GM04503 (cell line): ENCODE measurements around the gene HHIP.

ENCODE experiments used
- DNase-seq: peaks from one replicate; pipeline ENCODE4 v3.0.0-alpha.2; 2012; ENCODE audit warnings: low read depth

The HHIP gene

DNA sequence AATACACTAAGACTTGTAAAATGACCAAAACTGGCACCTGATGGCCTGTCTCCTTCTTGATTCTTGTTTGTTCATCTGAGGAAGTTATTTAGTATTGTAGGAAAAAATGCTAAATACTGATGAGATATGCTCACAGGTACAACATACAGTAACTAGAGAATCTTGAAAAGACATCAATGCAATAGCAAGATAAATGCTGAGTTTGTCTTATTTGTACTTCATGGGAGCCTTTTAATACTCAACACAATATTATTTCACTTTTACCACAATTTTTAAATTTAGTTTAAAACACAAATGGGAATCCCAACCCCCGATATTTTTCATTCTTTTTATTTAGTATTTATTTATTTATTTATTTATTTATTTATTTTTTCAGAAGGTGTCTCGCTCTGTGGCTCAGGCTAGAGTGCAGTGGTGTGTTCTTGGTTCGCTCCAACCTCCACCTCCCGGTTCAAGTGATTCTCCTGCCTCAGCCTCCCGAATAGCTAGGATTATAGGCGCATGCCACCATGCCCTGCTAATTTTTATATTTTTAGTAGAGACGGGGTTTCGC, 12.1 kb downstream of the HHIP start:
- no peak for DNase-seq

- DNase-seq = no peak
These were observed 12.9 kb downstream of the HHIP start for GRCh38 chr4:144658903-144659302.

DNA sequence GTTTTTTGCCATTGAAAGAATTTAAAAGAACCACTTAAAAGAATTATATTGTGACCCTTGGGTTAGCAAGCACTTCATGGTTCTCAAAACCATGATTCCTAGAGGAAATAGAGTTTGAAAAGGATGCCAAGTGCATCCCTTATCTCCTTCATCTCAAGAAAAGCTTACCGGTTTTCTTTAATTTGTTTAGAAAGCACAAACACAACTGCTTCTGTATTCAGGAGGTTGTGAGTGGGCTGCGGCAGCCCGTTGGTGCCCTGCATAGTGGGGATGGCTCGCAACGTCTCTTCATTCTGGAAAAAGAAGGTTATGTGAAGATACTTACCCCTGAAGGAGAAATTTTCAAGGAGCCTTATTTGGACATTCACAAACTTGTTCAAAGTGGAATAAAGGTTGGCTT, 13.5 kb downstream of the HHIP start:
- DNase-seq = no peak

- DNase-seq = no peak
These were observed 18.0 kb downstream of the HHIP start for GRCh38 chr4:144663834-144664475.

DNA sequence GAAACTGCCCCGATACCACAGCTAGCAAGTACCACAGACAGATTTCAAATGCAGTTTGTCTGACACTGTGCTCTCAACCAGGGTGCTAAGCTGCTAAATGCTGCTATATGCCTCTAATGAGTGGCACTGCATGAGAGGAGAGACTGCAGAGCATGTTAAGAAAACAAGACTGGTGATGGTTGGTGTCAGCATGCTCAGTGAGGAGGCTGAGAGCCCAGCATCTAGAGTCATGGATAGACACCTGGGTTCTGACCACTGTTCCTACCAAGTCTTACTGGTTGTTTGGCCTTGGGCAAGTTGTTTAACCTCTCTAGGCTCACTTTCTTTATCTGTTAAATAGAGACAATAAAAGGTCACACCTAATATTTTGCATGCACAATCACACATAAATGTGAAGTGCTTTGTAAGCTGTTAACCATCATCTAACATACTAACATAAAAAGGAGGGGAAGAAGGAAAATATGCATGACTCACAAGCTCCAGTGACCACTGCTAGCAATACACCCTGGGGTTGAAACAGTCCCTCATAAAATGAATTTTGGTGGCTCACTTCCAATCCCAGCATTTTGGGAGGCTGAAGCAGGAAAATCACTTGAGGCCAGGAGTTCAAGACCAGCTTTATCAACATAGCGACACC, 20.7 kb downstream of the HHIP start:
- peak; percentile 11 for DNase-seq

DNA sequence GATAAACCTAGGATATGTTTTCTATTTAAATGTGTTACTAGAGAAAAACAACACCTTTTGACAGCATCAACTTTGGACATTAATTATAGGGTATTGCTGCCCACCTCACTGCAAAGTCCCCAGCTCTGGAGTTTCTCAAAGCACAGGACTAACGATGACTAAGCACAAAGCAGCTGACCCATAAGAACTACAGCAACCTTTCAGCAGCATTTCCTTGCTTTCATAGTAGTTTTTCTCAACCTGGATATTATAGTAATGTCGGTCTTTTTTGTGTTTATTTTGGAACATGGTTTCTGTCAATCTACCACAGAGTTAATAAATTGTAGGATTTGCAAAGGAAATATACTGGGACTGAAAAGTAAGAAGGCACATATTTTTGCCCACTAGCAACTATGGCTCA, 21.5 kb downstream of the HHIP start:
- DNase-seq = no peak

- DNase-seq = no peak
These were observed 24.8 kb downstream of the HHIP start for GRCh38 chr4:144670776-144671175.

DNA sequence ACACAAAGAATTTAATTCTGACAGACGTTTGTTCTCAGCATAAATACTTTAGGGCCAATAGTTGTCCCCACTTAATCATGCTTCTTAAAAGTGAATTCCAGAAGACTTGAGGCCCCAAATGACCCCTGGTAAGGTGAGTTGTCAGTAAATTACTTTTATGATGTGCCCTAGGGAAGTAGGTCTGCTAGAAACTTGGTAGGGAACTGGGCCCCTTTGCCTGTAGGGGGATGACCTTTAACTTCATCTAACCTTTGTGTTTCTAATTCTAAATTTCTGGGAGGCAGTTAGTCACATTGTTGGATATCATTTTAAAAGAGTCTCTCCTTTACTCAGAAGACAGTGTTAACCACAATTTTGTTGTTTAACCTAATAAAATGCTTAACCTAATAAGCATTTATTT, 28.8 kb downstream of the HHIP start:
- no peak for DNase-seq

- DNase-seq = no peak
These were observed 35.9 kb downstream of the HHIP start for GRCh38 chr4:144681806-144682205.

- no peak for DNase-seq
These were observed 37.6 kb downstream of the HHIP start for GRCh38 chr4:144683516-144683915.

DNA sequence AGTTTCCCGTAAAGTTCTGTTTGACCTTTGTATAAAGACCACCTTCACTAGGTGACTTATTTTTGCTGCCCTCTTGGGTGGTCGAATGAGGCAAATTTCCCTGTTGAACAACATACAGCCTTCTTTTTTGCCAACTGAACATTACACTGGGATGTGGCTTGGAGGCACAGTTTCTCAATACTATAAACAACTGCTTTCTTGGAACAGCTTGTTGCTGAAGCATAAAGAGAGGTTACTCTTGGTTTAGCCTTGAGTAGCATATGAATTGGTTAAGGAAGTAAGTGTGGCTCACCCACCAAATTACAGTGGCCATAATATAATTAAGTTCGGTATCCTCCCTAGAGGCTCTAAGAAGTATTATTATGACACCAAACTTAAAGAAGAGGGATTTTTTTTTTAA, 40.0 kb downstream of the HHIP start:
- no peak for DNase-seq

GRCh38 chr4:144686921-144687320, 41.0 kb downstream of the HHIP start:
- no peak for DNase-seq

GRCh38 chr4:144687466-144687865, 41.5 kb downstream of the HHIP start:
- no peak for DNase-seq

DNA sequence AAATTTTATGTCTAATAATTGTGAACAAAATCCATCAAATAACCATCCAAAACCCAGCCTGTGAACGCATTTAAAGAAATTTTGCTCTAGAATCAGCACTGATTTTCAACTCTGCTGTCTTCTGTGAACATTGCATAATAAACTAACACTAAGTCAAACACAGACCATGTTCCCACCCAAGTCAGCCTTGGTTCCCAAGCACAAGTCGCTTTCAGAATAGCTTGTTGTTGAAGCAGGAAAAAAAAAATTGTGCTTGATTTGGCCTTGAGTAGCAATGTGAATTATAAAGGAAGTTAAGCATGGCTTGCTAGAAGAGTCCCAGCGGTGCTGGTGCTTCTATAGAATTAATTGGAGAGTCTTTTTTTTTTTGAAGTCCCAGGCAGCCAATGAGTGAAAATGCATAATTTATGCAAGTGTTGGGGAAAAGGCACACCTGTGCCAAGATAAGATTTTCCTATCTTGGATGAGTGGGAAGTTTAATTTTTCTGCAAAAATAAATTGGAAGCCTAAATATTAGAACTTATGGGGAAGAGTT, 42.1 kb downstream of the HHIP start:
- DNase-seq = no peak

DNA sequence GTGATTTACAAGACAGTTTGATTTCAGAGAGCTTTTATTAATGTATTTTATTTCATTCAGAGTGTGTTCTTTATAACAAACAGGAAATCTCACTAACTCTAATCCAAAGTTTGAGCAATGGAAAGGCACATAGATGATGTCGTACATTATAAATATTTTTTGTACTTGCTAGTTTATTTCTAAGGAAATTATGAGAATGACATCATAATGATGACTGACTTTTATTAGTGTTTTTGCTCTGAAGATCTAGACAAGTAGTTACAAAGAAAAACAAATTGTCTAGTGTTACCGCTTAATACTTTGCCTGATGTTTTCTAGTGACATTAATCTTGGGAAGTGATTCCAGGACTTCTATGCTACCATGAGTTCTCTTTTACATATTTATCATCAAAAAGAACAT, 43.2 kb downstream of the HHIP start:
- DNase-seq = no peak

DNA sequence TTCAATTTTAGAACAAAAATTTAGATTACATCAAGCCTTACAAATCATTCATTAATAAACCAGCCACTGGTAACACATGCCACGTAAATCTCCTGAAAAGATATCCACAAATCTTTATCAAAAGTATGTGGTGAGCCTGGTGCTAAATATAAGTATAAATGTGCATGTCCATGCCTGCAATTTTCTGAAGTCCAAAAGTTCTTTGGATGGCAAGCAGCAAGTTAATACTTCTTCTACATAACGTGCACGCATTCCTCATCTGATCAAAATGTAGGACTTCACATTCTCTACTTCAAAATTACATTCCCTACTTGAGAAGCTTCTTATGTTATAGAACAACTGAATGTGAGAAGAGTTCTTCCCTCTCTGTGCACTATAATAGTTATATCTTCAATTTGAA, 49.8 kb downstream of the HHIP start:
- no peak for DNase-seq

DNA sequence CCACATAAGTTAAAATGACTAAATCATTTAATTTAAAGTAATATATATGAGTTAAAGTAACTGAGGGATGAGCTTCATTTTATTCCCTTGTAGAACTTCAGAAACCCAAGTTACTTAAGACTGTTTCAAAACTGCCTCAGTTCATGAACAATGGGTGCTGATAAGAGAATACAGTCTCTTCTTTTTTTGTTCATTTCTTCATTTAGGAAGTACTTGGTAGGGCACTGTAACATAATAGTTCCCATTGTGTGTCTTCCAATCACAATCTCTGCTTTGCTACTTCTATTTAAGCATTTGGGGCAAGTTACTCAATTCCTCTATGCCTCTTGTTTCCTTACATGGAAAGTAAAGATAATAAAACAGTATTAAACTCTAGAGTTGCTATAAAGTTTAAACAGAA, 50.4 kb downstream of the HHIP start:
- no peak for DNase-seq

GRCh38 chr4:144699565-144699964, 53.6 kb downstream of the HHIP start:
- DNase-seq = no peak

- no peak for DNase-seq
These were observed 55.8 kb downstream of the HHIP start for GRCh38 chr4:144701683-144702233.

- no peak for DNase-seq
These were observed 57.5 kb downstream of the HHIP start for GRCh38 chr4:144703494-144703893.

DNA sequence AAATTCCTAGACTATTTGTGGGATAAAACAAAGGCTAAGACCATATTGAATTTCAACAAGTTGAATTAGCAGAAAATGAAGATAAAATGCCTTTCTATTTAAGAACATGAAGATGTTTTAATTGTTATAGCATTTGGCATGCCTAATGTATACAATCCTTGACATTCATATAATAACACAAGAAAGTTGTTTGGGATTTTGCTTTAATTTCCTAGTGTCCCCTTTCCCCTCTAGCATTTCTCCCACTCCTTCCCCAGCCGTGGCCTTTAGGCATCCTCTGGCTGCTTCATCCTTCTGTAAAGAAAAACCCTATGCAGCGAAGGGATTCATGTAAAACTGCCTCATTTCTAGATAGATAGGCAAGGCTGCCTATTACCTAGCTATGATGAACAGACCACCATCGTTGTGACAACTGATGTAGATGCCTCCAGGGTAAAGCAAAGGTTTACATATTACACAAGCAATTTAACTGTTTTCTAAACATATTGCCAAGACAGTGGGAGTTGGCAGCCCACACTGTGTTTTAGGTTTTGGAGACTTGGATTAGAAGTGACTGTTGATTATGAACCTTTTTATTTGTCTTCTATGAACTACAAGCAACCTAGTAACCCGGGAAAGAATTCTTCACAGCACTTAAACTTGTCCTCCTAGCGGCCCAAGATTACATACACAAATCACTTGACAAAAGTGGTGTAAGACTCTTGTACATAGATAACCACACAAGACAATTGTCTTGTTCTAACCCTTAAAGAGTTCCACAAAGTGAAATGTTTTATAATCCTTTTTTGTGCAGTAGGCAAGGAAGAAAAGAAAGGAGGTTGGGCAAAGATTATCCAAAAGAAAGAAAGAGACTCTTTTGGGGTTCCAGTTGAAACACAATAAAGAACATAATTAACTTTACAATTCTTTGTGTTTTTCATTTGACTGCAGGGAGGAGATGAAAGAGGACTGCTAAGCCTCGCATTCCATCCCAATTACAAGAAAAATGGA, 59.9 kb downstream of the HHIP start:
- no peak for DNase-seq

DNA sequence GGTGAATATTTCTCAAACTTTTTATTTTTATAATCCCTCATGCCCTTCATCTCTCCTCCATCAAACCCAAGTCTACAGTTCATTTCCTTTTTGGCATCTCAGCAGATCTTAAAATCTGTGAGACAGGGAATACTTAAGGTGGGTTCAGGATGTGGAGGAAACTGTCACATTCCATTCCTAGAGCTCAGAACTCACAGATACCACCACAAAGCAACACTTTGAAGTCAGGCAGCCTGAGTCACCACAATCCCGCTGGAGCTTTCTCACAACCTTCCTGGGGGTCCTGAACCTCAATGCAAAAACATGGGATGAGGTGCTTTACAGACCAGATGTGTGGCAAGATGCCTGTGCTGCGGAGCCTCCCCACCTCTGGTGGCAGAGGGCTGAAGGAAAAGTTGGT, 63.2 kb downstream of the HHIP start:
- DNase-seq = no peak
